Stimulated activated CD4-positive, alpha-beta T cell treated with anti-CD3 and anti-CD28 coated beads, TNF-alpha, amount 100 ng/mL, for 1 hour (primary cell): ENCODE measurements around the gene CADM1.

Experiments
- DNase-seq, 3 donors: peaks; one replicate each; pipeline ENCODE4 v3.0.0-alpha.2; 2020; ENCODE audit warnings: low read depth in 3 of 3, low spot score in 1 of 3

The CADM1 gene

GRCh38 chr11:115255006-115255762 is 249.0 kb downstream of the CADM1 start:
- no peak for DNase-seq

- no peak for DNase-seq
Measured at GRCh38 chr11:115251126-115251525, 253.1 kb downstream of the CADM1 start.

GRCh38 chr11:115249061-115249578 is 255.1 kb downstream of the CADM1 start:
- no peak for DNase-seq

- DNase-seq, result no peak
Measured at GRCh38 chr11:115247953-115248352, 256.3 kb downstream of the CADM1 start.

GRCh38 chr11:115247361-115247760 is 256.9 kb downstream of the CADM1 start:
- no peak for DNase-seq

- no peak for DNase-seq
Measured at GRCh38 chr11:115244758-115245157, 259.5 kb downstream of the CADM1 start.

- DNase-seq, result no peak
Measured at GRCh38 chr11:115244296-115244695, 259.9 kb downstream of the CADM1 start.

- no peak for DNase-seq
Measured at GRCh38 chr11:115242982-115243381, 261.2 kb downstream of the CADM1 start.

- DNase-seq, result no peak
Measured at GRCh38 chr11:115241899-115242298, 262.3 kb downstream of the CADM1 start.

- no peak for DNase-seq
Measured at GRCh38 chr11:115238791-115239190, 265.4 kb downstream of the CADM1 start.

GRCh38 chr11:115238086-115238485 is 266.1 kb downstream of the CADM1 start:
- no peak for DNase-seq

- DNase-seq, result no peak
Measured at GRCh38 chr11:115237578-115237977, 266.6 kb downstream of the CADM1 start.

- DNase-seq, result no peak
Measured at GRCh38 chr11:115234794-115235193, 269.4 kb downstream of the CADM1 start.

GRCh38 chr11:115226556-115226955 is 277.7 kb downstream of the CADM1 start:
- DNase-seq, result no peak

GRCh38 chr11:115224551-115224950 is 279.7 kb downstream of the CADM1 start:
- DNase-seq, result no peak

- no peak for DNase-seq
Measured at GRCh38 chr11:115222863-115223530, 281.2 kb downstream of the CADM1 start.

GRCh38 chr11:115222218-115222862 is 281.9 kb downstream of the CADM1 start:
- no peak for DNase-seq

- no peak for DNase-seq
Measured at GRCh38 chr11:115221461-115222069, 282.6 kb downstream of the CADM1 start.

- no peak for DNase-seq
Measured at GRCh38 chr11:115220911-115221310, 283.3 kb downstream of the CADM1 start.

- DNase-seq, result no peak
Measured at GRCh38 chr11:115220423-115220822, 283.8 kb downstream of the CADM1 start.

- no peak for DNase-seq
Measured at GRCh38 chr11:115219376-115219775, 284.8 kb downstream of the CADM1 start.
